Measurements from ENCODE around the gene DPYSL5. TPM values are rescaled to one million over a fixed set of nuclear protein-coding genes. Genes with fewer than 3 reads are reported as not detected.
A peak's percentile ranks its signal among the peaks of the same experiment; 100 is the strongest.
"Not testable (repeated sequence)": the region's sequence is repeated elsewhere in the genome, so short reads cannot be mapped to it uniquely, and the experiment has no call there.

The DPYSL5 gene
- total RNA-seq, 2 donors from 2014 or later: not detected

GRCh38 chr2:26915316-26915715 is 67.4 kb downstream of the DPYSL5 start:
- DNase-seq (no peak), ATAC-seq (no peak)
- intact Hi-C loops (cut with DNase I): no loop called here

GRCh38 chr2:26916128-26916692 is 68.3 kb downstream of the DPYSL5 start:
- intact Hi-C loops (cut with DNase I): no loop called here
- ATAC-seq (no peak), DNase-seq (no peak)

- ATAC-seq: no peak
- DNase-seq: no peak
- intact Hi-C loops (cut with DNase I): no loop called here
Measured at GRCh38 chr2:26917135-26917836, 69.4 kb downstream of the DPYSL5 start.

- intact Hi-C loops (cut with DNase I): no loop called here
- DNase-seq (no peak), ATAC-seq (no peak)
Measured at GRCh38 chr2:26921323-26921722, 73.4 kb downstream of the DPYSL5 start.

GRCh38 chr2:26922405-26923188 is 74.7 kb downstream of the DPYSL5 start:
- DNase-seq (no peak), ATAC-seq (peak; percentile 77 to 78)
- intact Hi-C loops (cut with DNase I): loop anchor here in 1 of 2 donors (2.0 kb wide), 1 partner anchor 76 kb away; no protein-coding TSS in a partner anchor

- intact Hi-C loops (cut with DNase I): loop anchor here in 1 of 2 donors (2.0 kb wide), 1 partner anchor 76 kb away; no protein-coding TSS in a partner anchor
- ATAC-seq, DNase-seq: not testable (repeated sequence)
Measured at GRCh38 chr2:26923189-26923466, 75.2 kb downstream of the DPYSL5 start.

GRCh38 chr2:26924731-26925099 is 76.8 kb downstream of the DPYSL5 start:
- intact Hi-C loops (cut with DNase I): no loop called here
- DNase-seq (no peak), ATAC-seq (no peak)

GRCh38 chr2:26925100-26925791 is 77.3 kb downstream of the DPYSL5 start:
- ATAC-seq (no peak), DNase-seq (no peak)
- intact Hi-C loops (cut with DNase I): no loop called here

GRCh38 chr2:26927221-26927620 is 79.3 kb downstream of the DPYSL5 start:
- ATAC-seq (no peak), DNase-seq (no peak)
- intact Hi-C loops (cut with DNase I): no loop called here

GRCh38 chr2:26932974-26933373 is 85.0 kb downstream of the DPYSL5 start:
- DNase-seq (no peak), ATAC-seq (no peak)
- intact Hi-C loops (cut with DNase I): no loop called here

- ATAC-seq: no peak
- intact Hi-C loops (cut with DNase I): no loop called here
Measured at GRCh38 chr2:26933431-26934334, 85.8 kb downstream of the DPYSL5 start.

GRCh38 chr2:26934335-26934724 is 86.4 kb downstream of the DPYSL5 start:
- intact Hi-C loops (cut with DNase I): no loop called here
- DNase-seq (no peak), ATAC-seq (no peak)

More at GRCh38 chr2:26933431-26934334, 85.8 kb downstream of the DPYSL5 start:
- DNase-seq: no peak

GRCh38 chr2:26934985-26935384 is 87.1 kb downstream of the DPYSL5 start:
- DNase-seq (no peak), ATAC-seq (no peak)
- intact Hi-C loops (cut with DNase I): no loop called here

GRCh38 chr2:26936855-26937254 is 88.9 kb downstream of the DPYSL5 start:
- DNase-seq: no peak
- intact Hi-C loops (cut with DNase I): no loop called here
- ATAC-seq: no peak

- intact Hi-C loops (cut with DNase I): no loop called here
- DNase-seq: no peak
- ATAC-seq: no peak
Measured at GRCh38 chr2:26938399-26939118, 90.6 kb downstream of the DPYSL5 start.

- DNase-seq: no peak
- ATAC-seq: no peak
- intact Hi-C loops (cut with DNase I): loop anchor here in 1 of 2 donors (5.0 kb wide), 1 partner anchor 93 kb away; the partner anchor contains the start of gene DPYSL5
Measured at GRCh38 chr2:26940001-26940400, 92.1 kb downstream of the DPYSL5 start.

- DNase-seq: no peak
- intact Hi-C loops (cut with DNase I): loop anchor here in 1 of 2 donors (5.0 kb wide), 1 partner anchor 94 kb away; the partner anchor contains the start of gene DPYSL5
- ATAC-seq: no peak
Measured at GRCh38 chr2:26941486-26941885, 93.6 kb downstream of the DPYSL5 start.
